Measurements from ENCODE around the gene ARL14EP.

Gene ARL14EP

DNA sequence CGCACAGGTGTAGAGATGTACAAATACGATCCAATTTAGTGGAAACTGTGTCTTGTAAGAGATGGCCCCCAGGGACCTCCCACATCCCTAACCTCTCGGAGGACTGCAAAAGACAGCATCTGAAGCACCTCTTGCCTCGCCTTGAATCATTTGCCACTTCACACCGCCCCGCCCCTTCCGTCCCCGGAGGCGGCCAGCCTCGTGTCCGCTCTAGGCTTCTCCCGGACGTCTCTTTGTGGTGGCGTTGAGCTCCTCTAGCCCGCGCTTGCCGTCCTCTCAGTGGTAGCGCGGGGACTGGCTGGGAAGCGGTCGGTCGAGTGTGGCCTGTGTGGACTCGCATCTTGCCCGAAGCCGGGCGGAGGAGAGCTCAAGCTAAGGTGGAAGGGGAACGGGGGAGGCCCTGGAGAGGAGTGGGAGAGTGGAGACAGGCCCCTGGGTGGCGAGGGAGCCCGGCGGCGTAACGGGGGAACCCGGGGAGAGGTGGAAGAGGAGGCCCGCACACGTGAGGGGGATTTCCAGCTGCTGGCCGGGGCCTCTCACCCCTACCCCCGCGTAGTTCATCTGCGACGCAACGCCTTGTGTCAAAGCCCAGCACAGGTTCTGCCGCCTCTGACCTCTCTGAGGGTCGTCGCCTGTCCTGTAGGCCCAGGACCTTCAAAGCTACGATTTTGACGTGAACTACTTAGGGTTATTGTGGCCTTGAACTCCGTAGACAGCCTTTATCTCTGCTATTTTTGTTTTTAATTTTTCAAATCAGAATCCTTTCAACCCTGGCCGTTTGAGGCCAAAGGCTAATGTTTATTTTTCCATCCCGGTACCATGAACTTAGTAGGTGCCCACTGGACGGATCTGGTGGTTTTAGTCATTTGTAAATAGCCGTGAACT lies at the start of gene ARL14EP:
ARL14EP (plus strand) TSS at position 279 of the 885 bp plus-strand sequence. CDS start 7,845 bp downstream, outside the sequence.
- DNase-seq: peak; percentile 98

DNA sequence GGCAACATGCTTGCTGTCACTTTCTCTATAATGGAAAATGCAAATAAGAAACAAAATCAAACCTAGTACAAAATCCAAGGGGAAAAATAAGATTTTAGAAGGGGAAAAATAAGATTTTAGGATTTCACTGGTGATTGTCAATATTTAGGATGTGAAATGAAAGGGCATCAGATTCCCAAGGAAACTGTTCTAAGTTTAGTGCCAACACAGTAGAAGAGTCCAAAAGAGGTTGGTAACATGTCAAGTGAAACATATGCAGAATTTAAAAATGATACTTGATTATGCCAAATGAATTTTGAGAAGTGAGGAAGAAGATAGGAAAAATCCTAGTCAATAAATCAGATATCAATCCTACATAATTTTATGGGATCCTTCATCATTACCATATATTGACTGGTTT lies 45.7 kb upstream of the ARL14EP start:
- DNase-seq: no peak

DNA sequence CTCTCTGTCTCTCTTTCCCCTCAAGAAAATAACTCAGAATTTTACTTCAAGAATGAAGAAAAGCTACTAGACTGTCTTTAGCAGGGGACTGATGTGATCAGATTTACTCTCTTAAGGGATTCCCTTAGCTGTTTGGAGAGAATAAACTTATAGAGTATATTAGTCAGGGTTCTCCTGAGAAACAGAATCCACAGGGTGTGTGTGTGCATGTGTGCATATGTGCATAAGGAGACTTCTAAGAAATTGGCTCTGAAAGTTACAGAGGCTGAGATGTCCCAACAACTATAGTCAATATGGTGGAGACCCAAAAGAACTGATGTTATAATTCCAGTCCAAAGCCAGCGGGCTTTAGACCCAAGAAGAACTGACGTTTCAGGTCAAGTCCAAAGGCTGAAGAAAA lies 43.1 kb upstream of the ARL14EP start:
- DNase-seq: no peak

DNA sequence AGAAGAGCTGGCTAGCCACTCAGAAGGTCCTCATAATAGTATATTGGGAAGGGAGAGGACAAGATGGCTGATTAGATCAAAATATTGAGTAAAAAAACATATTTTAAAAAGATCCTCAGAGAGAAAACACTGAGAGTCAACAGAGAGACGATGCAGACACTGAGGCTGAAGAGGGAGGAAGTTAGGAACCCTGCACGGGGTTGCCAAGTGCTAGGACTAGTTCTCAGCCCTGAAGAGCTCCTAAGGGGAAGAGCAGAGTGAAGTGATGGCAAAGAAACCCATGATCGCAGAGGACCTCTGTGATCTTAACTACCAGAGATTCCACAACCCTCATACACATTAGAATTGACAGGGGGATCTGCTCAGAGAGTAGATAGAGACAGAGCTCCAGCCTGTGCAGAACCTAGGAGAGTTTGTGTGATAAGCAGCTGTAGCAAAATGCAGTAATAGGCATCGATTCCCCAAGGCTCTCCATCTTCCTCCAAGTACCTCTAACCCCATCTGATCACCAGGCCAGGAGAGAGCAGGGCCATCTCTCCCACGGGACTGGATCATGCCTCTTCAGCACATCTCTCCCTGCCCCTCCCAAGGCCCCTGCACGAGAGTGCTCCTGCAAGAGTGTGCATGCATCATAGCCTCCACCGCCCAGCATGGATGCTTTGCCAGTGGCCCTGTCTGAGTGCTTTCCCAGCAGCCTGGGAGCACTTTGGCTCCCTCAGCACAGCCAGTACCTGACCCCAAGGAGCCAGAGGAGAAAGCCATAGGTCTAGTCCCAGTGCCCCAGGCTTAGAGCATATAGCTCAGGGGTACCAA lies 41.2 kb upstream of the ARL14EP start:
- DNase-seq: no peak

DNA sequence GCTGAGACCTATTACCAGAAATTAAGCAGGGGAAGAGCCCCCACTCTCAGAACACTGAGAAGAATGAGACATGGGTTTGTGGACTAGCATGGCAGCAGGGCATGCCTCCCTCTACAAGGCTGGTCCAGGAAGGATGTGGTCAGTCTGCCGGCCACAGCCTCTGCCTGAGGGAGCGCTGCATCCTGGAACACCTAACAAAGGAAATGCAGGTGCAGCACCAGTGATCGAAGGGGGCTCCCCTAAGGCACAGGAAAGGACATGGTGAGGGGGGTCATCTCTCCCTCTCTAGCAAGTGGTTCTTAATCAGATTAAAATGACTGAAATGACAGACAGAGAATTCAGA lies 40.6 kb upstream of the ARL14EP start:
- no peak for DNase-seq

DNA sequence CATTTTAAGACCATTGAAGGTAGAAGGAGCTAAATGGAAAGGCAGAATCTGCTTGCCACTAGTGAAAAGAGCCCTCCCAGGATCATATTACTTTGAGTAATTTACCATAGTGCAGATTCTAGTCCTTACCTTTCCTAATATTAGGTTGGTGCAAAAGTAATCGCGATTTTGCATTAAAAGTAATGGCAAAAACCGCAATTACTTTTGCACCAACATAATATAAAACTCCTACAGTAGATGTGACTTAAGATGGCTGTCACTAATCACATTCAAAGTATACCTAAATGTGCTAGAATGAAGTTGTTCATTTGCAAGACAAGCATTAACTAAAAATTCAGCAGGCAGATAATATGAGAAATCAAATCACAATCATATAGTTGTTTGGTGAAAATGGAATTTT lies 38.1 kb upstream of the ARL14EP start:
- no peak for DNase-seq

DNA sequence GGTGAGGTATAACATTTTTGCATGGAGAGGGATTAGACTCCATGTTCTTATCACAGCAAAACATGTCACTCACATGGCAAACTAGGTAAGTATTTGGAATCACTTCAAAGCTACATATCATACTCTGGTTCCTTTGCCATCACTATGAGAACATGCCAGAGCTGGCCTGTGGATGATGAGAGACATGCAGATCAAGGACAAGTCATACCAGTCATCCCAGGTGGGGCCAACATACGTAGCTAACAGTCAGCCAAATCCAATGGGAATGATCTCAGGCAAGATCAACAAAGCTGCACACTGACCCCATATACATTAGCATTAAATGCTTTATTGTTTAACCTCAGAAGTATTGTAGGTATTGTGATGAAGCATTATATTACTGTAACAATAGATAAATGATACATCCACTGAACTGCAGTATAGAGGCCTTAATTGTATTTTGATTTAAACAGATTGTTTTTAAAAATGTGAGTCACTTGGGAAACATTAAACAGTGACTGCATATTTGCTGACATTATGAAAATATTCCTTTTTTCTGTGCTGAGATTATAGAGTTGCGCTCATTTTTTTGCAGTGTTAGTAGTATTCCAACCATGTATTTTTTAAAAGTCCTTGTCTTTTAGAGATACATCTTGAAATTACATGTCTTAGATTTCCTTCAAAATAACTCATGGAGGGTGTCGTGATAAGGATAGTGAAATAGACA lies 37.3 kb upstream of the ARL14EP start:
- DNase-seq: no peak

DNA sequence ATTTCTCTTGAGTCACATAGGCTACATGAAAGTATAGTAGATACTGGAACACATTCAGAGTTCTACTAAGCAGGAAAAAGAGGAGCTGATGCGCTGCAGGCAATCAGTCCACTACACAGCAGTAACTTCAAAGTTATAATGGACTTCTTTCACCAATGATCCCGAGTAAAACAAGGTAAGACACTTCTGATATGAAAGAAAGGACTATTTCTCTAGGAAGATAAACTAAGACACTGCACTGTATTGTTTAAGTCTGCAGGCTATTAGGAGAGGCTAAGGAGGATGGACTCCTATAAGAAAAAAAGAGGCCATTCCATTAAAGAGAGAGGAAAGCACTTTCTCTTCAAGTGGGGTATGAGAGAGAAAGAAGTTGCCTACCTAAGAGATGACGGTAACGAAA lies 31.6 kb upstream of the ARL14EP start:
- DNase-seq: no peak

DNA sequence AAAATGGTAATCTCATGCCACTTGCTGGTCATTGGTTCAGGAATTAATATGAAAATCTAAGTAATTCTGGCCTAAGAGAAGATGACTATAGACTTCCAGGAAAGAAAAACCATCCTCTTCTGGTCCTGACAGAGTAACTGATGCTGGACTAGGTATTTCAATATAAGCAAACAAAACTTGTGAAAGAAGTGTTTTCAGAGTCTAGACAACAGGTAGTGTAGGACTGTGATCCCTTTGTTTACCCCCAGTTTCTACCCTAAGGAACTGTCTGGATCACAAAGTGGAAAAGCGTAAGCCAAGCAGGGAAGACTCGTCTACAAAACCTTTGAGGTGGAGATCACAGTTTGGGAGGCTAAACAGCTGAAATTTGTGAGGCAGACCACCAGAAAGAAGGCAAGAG lies 30.4 kb upstream of the ARL14EP start:
- no peak for DNase-seq

DNA sequence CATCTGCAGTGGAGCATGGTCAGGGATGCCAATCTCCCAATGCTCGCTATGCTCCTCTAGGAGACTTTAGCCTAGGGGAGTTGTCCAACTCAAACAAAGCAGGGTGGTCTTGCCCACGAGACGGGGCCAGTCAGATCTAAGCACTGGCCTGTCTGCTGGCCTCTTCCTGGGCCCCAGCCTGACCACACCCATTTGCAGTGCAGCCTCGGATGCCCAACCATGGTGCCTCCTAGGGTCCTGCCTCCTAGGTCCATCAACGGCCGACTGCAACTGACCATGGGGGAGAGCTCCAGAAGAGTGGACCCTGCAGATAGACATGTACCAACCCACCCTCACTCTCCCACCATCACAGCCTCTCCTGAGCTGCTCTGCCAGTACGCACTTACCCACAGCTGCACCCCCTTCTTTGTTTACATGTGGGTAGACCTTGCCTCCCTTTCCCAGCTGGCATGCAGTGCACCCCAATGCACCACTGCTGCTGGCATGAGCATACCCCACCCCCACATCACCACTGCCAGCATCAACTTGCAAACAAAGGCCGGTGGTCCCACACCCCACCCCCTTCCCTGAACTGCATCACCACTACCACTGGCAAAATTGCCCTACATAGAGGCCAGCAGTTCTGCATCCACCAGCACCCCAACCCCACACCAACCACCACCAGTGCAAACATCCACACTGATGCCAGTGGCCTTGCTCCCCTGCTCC lies 27.6 kb upstream of the ARL14EP start:
- no peak for DNase-seq

DNA sequence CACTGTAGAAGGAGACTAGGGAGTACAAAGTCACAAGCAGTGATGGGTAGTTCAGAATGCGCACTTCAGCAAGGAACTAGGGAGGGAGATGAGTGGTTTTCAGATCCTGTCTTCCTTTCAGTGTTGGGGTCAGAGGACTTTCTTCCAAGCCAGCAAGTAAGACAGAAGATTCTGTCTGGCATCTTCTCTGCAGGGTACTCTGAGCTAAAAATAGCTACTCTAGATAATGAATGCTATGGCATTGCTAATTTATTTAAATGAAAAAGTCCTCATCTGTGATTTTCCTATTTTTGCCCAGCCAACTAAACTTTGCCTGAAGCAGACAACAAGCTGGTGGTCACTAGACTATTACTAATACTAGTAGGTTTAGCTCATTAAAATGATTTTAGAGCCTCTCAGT lies 18.3 kb upstream of the ARL14EP start:
- DNase-seq: no peak

DNA sequence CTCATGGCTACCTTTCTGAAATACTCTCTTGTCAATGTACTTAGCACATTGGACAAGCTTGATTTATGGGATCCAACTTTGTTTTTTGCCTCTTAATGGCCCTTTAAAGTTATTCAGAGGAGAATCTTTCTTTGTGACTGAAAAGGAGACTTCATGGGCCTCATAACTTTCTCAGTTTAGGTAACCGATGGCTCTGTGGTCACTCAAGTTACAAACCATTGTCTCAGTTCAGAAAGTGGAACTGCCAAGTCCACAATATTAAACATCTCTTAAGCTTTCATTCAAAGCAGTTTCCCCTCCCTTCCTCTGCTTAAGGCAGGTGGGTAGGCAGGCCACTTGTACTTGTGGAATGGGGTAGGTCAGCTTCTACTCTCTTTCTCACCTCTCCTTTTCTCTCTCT lies 12.3 kb upstream of the ARL14EP start:
- DNase-seq: no peak

DNA sequence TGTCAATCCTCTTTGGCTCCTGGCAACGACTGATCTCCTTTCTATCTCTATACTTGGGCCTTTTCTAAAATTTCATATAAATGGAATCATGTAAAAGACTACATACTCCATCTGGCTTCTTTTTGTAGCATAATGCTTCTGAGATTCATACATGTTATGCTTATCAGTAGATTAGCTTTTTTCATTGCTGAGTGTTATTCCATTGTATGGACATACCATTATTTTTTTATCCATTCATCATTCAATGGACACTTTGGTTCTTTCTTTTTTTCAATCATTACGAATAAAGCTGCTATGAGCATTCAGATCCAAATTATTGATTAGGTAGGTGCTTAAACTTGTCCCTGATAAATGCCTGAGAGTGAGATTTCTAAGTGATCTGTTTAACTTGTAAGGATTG lies 11.7 kb upstream of the ARL14EP start:
- no peak for DNase-seq

DNA sequence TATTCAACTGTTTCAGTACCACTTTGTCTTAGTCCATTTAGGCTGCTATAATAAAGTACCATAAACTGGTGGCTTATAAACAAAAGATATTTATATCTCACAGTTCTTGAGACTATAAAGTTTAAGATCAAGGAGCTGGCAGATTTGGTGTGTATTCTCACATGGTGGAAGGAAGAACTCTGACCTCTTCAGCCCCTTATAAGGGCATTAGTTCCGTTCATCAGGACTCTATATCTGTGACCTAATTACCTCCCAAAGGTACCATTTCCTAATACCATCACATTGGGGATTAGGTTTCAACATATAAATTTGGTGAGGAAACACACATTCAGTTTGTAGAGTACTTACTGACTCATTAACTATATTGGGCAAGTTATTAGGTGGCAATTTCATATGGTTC lies 10.7 kb upstream of the ARL14EP start:
- DNase-seq: no peak

DNA sequence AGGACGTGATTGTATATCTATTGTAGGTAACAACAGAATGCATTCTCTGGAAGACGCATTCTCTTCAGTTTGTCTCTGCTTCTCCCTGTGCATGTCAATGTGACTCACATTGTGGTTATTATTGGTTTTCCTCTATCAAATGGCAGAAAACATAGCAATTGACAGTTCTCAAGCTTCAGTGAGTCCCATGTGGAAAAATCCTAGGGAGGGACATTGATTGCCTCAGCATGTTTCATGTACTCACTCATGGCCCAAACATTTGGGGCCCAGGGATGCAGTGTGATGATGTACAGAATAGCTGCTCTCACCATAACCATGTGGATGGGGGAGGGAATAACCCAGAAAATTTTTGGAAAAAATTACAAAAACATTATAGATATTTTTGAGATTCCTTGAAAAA lies 9.3 kb upstream of the ARL14EP start:
- peak; percentile 68 for DNase-seq

DNA sequence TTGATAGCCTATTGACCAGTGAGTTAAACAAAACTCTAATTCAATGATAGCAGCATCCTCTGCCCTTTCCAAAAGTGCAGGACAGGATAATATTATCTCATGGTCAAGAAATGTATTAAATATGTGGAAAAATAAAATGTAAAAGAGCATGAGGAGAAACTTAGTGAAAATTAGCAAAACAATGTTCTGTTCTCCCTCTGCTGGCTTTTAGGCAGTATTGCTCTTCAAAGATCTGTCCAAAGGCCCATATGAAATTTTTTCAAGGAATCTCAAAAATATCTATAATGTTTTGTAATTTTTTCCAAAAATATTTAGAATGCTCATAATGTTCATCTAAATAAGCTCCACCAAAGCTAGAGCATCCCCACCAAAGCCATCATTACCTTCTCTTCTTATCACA lies 8.3 kb upstream of the ARL14EP start:
- DNase-seq: peak; percentile 26

DNA sequence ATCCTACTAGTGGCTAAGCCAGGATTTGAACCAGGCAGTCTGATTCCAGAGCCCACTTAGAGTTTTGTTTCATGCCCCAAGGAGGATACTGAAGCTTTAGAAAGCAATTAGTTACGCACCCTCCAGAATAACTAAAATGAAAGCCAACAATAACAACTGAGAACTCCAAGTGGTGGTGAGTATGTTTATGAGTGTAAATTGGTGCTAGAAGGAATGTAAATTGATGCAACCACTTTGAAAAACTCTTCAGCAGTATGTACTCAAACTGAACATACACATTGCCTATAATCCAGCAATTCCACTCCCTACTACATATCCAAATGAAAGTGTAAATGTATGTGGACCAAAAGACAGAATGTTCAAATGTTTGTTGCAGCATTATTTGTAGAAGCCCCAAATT lies 6.7 kb upstream of the ARL14EP start:
- DNase-seq: peak; percentile 33

DNA sequence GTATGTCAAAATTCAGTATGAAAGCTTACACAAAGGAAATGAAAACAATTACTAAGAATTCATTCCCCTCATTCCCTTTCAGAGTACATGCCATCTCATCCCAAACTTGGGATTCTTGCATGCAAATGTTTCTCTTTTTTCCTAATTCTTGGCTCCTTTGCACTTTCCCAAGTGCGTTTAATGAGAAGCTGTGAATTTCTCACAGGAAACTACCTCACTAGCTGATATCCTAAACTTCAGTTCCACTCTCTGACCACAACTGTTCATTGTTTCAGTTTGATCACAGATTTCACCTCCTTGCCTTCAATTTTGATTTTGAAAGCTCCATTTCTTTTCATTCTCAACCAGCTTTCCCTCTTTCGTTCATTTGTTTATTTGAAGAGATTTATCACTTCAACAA lies 5.9 kb upstream of the ARL14EP start:
- peak; percentile 15 for DNase-seq

DNA sequence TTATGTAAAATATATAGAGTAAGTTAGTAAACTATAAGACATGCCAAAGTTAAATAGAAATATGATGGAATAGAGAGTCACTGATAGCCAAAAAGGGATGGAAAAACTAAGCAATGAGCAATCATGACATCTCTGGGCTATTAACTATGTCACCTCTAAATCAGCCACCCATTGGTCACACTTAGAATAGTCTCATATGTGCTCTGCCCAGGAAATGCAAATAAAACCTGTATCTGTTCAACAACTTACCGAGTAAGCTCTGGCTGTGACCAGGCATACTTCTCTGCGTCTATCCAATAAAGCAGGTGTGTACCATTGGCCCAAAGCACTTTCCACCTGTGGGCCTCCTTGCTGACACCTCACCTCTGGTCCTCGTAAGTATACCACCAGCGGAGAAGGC lies 1.6 kb upstream of the ARL14EP start:
- DNase-seq: no peak

DNA sequence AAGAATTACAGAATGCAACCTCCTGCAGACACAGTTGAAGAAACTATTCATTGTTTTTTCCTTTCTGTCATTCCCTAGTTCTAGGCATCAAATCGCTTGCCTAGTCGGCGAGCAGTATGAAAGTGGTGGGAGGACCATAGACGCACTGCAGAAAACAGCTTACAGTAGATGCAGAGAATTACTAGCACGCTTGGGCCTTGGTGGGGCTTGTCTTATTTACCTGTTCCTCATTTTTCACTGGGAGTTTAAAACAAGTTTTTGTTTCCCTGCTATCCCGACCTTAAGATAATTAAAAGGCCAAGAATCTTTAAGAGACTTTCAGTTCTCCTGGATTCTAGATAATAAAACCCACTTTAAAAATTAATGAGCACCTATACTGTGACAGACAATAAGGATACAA lies 713 bp upstream of the ARL14EP start:
- no peak for DNase-seq

DNA sequence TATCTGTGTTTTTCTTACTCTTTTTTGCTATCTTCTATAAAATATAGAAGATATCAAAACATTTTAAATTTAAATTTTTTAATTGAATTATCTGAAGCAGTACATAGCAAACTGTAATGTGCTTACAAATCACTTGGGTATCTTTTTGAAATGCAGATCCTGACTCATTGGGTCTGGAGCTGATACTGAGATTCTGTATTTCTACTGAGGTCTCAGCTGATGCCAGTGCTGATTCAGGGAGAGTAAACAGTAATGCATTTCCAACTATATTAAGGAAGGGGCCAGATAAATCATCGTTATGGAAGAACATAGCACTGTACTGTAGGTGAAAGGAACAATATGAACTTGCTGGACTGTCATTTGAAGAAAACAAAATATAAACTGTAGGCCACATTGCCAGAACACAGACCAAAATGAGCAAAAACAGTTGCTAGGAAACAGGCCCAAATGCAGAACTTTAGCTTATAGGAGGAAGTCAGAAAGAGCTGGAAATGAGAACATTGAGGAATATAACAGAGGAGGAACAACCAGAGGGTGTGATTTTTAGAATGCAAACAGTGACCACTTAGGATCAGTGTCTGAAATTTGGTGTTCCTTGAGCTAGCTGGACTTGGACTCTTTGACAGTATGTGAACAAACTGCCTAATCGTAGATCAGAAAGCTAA lies 3.3 kb downstream of the ARL14EP start:
- peak; percentile 21 for DNase-seq

DNA sequence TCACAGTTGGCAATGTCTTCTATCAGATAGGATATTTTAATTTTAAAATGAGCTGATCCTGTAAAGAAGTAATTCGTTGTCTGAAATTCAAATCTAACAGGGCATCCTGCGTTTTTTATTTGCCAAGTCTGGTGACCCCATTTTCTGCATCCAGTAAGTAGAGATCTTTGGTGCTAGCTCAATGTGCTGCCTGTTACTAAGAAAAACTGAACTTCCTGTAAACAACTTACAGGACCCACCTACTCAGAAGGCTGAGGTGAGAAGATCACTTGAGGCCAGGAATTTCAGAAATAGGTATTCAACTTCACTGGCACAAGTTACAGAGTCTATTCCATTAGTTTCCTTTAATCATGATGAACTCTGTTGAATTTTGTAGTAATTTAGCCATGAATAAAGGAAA lies 4.0 kb downstream of the ARL14EP start:
- no peak for DNase-seq

Data from fibroblast of skin of right biceps (primary cell).